Suppressor macrophage (primary cell): ENCODE data around the gene ARID3A.
A peak's percentile ranks its signal among the peaks of the same experiment; 100 is the strongest.

Source experiments
- DNase-seq, 4 experiments: peaks; one replicate each; pipeline ENCODE4 v3.0.0-alpha.2; 2020 to 2022

The ARID3A gene

DNA sequence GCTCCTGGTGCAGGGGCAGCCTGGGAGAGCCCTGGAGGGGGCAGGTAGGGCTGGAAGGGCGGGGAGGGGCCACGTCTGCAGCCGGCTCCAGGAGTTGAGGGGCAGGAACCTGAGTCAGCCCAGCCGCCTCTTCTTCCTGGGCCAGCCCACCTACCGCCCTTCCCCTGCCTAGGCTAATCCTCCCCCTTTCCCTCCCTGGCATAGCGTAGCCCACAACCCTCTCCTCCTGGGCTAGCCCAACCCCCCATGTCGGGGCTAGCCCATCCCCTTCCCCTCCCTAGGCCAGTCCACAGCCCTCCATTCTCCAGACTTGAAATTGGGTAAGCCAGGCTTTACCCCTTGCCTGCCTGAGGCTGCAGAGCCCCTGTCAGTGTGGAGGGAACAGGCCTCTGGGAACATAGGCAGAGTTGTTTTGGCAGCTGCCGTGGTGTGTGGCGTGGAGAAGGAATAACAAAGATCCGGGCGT, 37.7 kb downstream of the ARID3A start:
- DNase-seq = no peak

- no peak for DNase-seq
These were observed 38.3 kb downstream of the ARID3A start for GRCh38 chr19:964116-964520.

- DNase-seq = no peak
These were observed 39.2 kb downstream of the ARID3A start for GRCh38 chr19:964761-965694.

- no peak for DNase-seq
These were observed 40.8 kb downstream of the ARID3A start for GRCh38 chr19:966485-967088.

- DNase-seq = peak in 2 of 4 experiments; percentile 35 to 54
These were observed 44.9 kb downstream of the ARID3A start for GRCh38 chr19:970695-971094.

DNA sequence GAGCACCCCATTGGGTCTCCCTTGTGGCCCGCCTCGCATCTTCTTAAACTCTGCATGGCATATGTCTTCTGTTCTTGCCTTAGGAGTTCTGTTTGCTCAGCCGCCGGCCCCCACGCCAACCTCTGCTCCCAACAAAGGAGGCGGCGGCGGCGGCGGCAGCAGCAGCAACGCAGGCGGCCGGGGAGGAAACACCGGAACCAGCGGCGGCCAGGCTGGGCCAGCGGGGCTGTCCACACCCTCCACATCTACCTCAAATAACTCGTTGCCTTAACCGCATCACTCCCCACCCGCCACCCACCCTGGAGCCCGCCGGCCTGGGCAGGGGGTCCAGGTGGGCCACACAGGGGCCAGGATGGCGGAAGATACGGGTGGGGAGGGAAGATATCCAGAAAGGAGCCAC, 46.0 kb downstream of the ARID3A start:
- DNase-seq = no peak

GRCh38 chr19:972281-972680, 46.4 kb downstream of the ARID3A start:
- DNase-seq = no peak

DNA sequence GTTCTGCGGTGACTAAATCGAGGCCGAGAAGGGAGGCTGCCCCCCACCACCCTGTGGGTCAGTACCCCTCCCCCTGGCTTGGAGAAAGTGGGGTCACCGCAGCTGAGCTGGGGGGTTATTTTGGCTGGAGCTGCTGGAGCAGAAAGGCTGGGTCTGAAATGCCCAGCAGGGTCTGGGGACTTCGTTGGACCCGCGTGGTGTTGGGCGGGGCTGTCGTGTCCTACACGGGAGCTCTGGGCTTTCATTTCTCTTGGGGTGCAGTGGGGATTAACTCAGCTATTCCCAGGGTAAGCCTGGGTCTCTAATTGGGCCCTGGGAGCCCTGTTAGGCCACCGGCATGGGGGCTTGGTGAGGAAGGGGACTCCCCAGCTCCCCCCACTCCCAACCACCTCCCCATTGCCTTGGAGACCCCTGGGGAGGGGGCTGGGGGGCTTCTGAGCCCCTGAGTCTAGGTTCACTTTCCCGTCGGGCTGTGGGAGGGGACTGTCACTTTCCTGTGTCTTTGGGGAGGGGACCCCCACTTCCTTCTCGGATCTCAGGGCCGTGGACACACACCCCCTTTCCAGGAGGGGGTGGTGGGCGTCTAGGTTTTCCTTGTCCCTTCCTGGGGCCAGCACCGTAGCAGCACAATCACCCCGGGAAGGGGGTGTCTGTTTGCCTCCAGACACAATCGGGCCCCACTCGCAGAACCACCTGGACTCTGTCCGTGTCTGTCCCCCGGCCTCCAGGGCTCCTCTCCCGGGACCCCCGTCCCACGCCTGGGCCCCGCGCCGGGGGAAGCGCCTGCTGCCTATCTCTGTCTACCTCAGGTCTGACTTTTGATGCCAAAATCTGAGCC, 48.1 kb downstream of the ARID3A start:
- no peak for DNase-seq

DNA sequence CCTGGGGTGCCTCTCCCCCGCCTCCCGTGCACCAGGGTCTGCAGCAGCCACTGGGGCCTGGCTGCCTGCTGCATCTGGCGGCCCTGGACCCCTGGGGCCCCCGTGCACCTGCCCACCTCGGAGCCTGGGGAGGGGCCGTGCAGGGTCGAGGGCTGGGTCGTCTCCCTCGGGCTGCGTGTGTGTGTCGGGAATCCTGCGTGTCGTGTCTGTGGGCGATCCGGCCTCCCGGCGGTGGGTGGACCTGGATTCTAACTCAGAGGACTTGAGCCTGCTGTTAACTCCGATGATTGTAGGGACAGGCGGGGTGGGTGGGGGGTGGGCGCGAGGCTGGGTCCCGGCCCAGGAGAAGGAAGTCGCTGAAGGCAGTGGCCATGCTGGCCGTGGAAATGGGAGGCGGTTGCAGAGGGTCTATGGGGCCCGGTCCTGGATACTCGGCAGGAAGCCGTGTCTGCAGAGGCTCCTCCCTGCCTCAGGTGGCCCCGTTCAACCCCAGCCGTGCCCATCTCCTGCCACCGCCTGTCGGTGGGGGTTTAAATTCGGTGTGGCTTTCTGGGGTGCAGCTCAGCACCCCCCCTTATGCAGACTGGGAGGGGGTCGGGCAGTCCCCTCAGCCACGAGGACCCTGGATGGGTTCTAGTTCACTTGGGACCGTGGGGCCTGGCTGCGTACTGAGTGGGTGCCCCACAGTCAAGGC, 48.9 kb downstream of the ARID3A start:
- DNase-seq = no peak

GRCh38 chr19:976476-976875, 50.6 kb downstream of the ARID3A start:
- no peak for DNase-seq

DNA sequence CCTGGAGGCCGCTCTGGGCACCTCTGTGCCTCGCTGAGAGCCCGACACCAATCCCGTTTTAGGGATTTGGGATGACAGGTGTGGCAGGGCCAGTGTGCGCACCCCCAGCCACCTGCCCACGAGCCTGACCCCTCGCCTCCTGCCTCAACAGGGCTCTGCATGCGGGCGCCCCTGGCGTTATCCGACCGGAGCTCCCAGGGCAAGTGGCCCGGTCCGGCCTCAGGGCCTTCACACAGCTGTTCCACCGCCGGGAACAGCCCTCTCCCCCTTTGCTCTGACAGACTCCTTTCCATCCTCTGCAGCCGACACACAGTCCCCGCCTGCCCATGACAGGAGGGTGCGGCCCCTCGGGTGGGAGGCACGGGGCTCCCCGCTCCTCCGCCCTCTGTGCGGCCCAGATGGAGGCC, 51.2 kb downstream of the ARID3A start:
- no peak for DNase-seq

DNA sequence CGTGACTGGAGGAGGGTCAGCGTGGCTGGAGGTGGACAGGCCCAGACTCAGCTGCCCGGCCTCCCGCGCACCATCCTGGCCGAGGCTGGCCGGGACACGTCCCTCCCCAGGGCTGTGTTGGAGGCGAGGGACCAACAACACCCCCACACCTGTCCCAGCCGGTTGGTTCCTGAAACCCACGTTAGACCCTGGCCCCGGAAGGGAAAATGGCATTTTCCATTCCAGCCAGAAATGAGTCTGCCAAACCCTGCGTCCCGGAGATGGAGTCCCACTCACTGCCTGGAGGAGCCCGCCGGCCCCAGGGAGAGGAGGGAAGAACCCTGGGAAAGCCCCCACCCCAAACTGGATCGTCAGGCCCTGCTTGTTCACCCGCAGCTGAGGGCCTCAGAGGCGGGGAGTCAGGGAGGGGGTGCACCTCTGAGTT, 53.5 kb downstream of the ARID3A start:
- no peak for DNase-seq

DNA sequence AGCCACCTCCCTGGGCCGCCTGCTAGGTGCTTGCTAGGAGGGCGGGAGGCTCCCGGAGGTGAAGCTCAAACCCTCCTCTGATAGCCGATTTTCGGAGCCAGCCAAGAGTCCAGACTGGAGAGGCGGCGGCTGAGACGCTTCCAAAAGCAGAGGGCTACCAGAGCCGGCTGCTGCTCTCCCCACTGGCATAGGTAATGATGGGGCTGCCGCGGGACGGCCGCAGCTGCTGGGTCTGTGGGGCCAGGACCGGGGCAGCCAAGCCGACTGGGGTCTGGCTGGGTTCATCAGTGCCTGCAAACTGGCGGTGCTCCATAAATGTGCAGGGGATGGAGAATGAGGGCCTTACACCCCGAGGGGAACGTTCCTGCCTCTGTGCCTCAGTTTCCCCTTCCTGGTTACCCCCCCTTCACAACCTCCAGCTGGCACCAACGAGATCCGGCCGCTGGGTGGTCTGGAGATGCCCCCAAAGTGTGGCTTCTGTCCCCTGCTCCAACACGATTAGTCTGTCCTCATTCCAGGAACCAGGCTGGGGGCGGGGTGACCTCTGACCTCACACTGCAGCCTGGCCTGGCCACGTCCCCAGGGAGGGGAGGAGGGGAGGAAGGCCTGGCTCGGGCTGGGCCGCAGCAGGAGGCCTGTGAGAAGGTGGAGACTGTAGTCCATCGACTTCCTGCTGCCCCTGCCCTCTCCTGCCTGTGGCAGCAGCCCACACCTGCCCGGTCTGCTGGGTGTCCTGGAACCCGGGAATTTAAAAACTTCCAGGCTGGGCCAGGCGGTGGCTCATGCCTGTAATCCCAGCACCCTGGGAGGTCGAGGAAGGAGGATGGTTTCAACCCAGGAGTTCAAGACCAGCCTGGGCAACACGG, 54.5 kb downstream of the ARID3A start:
- peak; percentile 31 to 63 (median 41) for DNase-seq

GRCh38 chr19:982567-983170, 56.8 kb downstream of the ARID3A start:
- peak; percentile 76 to 92 (median 88) for DNase-seq

DNA sequence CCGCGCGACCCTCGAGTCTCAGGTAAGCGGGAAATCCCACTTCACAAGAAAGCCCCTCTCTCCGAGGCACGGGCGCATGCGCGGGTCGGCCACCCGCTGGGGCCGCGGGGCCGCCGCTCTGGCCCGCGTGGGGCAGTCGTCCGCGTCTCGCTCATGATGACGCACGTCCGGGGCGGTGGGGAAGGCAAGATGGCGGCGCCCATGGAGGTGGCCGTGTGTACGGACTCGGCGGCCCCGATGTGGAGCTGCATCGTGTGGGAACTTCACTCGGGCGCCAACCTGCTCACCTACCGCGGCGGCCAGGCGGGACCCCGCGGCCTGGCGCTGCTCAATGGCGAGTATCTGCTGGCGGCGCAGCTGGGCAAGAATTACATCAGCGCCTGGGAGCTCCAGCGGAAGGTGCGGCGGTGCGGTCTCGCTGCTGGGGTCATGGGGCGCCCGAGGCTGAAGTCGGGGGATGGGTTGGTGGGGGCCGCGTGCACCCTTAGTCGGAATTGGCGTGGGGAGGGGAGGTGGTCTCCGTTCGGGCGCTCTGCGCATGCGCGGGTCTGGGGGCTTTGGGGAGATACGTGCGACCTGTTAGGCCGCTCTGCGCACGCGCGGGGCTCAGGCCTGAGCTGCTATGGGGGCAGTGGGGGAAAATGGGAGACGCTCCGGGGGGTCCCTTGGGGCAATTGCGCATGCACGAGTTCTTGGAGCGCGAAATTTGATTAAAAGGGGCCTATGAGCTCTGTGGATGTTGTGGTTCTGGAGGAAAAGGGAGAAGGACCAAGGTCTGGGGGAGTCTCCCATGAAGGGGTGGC, 58.5 kb downstream of the ARID3A start, which contains the start of gene WDR18:
Gene WDR18 (plus strand): TSS at position 181 of the 803 bp plus-strand sequence. CDS start 9 bp downstream, at position 190.
- DNase-seq = peak; percentile 94 to 98 (median 96)

DNA sequence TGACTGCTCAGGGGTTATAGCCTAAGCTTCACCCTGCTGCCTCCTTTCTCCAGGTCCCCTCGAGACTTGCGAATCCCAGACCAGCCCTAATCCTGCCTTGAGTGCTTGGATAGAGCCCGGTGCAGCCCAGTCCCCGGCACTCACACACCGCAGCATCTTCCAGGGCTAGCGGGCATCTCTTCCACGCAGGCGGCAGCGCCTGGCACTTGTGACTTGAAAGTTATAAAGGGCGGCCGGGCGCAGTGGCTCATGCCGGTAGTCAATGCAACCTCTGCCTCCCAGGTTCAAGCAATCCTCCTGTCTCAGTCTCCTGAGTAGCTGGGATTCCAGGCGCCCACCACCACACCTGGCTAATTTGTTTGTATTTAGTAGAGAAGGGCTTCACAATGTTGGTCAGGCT, 60.2 kb downstream of the ARID3A start:
- no peak for DNase-seq

- no peak for DNase-seq
These were observed 62.2 kb downstream of the ARID3A start for GRCh38 chr19:988081-988480.

GRCh38 chr19:988510-988909, 62.7 kb downstream of the ARID3A start:
- DNase-seq = no peak

GRCh38 chr19:989381-990081, 63.7 kb downstream of the ARID3A start:
- no peak for DNase-seq
